Transverse colon (tissue), 3 donors: ENCODE measurements around the gene NFKB1.

ENCODE experiments used
- POLR2A ChIP-seq: fragments of 450-650 bp; IDR thresholded peaks from one replicate; pipeline ENCODE4 v1.6.1; 2016; ENCODE audit warnings: antibody characterized with exemption, mild to moderate bottlenecking, moderate library complexity
- TF ChIP-seq, protein P1 (sequence below), 5 experiments: fragments of 200-600 bp in 3 of 5; fragments of 450-650 bp in 2 of 5; sonication (generic) in 3 of 5; IDR thresholded peaks; 1 replicate in 2 of 5; 2 replicates in 3 of 5; pipeline ENCODE4 v1.5.1; 2016 to 2017; ENCODE audit warnings: antibody characterized with exemption in 5 of 5, inconsistent platforms in 3 of 5, mild to moderate bottlenecking in 2 of 5, moderate library complexity in 1 of 5

- TF ChIP-seq, protein P1, sequence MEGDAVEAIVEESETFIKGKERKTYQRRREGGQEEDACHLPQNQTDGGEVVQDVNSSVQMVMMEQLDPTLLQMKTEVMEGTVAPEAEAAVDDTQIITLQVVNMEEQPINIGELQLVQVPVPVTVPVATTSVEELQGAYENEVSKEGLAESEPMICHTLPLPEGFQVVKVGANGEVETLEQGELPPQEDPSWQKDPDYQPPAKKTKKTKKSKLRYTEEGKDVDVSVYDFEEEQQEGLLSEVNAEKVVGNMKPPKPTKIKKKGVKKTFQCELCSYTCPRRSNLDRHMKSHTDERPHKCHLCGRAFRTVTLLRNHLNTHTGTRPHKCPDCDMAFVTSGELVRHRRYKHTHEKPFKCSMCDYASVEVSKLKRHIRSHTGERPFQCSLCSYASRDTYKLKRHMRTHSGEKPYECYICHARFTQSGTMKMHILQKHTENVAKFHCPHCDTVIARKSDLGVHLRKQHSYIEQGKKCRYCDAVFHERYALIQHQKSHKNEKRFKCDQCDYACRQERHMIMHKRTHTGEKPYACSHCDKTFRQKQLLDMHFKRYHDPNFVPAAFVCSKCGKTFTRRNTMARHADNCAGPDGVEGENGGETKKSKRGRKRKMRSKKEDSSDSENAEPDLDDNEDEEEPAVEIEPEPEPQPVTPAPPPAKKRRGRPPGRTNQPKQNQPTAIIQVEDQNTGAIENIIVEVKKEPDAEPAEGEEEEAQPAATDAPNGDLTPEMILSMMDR (IDR thresholded peaks at IDR 0.05): no peak
- no peak for TF ChIP-seq POLR2A
Measured at GRCh38 chr4:102616636-102617035, 115.5 kb downstream of the NFKB1 start.
